Measurements from ENCODE around the gene SMC3.
A peak's percentile ranks its signal among the peaks of the same experiment; 100 is the strongest.

Gene SMC3

DNA sequence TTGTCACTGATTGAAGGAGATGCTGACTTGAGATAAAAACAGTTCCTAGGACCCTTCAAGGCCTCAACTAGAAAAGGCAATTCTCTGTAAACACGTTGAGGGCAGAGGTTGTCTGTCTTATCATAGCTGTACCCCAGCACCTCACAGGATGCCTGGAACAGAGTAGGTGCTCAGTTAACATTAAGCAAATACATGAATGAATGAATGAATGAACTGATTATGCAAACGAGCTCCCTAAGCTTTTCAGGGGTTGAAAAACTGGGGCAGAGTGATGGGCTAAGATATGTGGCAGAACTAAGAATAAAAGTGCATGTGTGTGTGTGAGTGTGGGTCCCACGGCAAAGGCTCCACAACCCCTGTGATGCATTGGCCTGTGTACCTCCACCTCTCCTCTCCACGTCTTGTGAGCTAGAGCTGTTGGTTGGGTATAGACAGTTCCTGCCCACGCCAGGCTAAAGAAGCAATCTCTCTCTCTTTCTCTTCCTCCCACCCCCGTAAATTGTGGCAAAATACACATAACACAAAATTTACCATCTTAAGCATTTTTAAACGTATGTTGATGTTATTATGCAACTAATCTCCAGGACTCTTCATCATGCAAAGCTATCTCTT, 20.9 kb upstream of the SMC3 start:
- no peak for DNase-seq

DNA sequence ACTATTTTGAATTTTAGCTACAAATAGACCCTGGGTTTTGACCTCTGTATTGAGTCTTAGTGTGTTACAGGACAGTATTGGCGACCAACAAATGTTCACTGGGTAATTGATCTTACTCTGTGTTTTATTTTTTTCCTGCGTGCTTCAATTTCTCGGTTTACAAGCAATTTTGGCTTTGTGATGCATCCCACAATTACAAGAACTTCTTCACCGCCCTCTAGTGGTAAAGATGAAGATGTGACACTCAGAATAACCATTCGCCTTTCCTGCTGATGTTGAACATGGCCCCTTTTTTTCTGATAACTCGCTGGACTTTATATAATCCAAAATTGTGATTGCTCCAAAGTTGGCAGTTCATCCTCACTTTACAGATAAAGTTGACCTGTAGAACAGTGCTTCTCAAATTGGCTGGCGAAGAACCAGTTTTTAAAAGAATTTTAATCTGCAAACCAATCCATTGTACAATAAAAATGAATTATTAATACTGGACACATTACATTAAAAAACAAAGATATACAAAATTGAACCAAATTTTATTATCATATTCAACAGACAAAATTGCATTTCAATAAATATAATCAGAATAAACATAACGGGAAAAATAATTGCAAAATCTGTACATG, 20.2 kb upstream of the SMC3 start:
- peak; percentile 44 for DNase-seq

DNA sequence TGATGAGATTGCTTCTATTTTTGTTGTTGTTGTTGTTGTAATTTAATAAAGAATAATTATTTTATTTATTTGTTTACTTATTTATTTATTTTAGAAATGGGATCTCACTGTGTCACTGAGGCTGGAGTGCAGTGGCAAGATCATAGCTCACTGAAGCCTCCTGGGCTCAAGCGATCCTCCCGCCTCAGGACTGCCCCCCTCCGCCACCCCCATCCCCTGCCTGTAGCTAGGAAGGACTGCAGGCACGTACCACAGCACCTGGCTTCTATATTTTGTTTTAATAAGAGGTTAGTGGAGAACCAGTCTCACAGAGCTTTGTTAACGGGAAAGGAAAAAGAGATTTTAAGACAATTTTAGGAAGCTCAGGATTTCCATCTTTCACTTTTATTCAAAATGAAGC, 19.5 kb upstream of the SMC3 start:
- DNase-seq, result no peak

DNA sequence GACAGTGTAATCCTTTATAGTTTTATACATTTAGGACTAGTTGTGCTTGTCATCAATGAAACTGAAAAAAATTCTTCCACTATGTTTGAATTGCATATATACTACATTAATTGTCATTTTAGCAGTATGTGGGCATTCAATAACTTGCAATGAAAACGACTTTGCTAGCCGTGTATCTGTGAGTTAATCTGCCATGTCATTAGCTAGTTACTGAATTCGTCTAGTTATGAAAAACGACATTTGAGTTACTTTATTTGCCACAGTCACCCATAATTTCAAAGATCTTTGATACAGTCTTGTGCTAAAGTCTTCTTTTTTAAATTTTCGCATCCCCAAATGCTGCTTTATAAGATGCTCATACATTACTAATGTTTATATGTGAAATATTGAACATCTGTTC, 18.3 kb upstream of the SMC3 start:
- no peak for DNase-seq

DNA sequence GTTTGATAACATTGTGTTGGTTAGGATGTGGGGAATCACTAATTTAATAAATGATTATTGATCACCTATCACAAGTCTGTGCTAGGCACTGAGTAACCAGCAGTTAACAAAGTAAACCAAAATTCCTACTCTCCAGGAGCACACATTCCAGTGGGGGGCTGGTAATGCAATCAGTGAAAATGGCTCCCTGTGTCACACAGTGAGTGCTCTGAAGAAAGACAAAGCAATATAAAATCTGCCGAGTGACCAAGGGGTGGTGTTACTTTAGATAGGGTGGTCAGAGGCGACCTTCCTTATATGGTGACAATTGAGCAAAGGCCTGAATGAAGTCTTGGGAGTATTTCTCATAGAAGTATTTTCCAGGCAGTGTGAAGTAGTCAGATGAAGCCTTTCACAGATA, 13.6 kb upstream of the SMC3 start:
- DNase-seq, result no peak

DNA sequence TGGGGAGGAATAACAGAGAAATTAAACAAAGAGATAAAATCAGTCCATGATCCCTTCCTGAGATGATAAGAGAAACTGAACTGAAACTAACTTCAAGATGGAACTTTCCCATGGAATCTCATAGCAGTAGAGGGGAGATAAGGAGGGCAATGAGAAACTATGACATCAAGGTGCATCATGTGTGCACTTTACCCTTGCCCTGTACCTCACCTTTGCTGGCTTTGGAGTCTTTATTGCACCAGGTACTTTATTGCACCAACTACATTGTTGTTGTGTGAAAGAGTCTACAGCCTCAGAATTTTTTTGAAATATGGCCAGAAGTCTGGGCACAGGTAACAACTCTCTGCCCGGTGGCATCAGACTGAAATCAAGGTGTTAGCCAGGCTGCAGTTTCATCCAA, 11.2 kb upstream of the SMC3 start:
- no peak for DNase-seq

DNA sequence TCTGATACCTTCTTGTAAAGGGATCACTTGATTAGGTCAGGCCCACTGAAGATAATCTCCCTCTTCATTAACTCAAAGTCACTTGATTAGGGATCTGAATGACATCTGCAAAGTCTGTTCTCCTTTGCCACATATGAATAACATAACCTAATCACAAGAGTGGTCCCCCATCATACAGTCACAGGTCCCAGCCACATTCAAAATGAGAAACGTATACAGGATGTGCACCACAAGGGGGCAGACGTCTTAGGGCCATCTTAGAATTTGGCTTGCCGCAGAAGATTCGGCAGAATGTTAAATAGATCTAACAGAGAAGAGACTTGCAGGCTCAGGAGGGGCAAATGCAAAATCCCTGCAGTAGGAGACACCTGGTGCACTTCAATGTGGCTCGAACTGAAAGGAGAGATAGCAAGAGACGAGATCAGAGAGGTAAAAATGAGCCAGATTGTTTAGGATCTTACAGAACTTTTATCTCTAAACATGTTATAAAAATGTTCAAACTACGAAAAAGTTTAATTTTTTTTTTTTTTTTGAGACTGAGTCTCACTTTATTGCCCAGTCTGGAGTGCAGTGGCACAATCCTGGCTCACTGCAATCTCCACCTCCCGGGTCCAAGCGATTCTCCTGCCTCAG, 10.4 kb upstream of the SMC3 start:
- DNase-seq, result no peak

DNA sequence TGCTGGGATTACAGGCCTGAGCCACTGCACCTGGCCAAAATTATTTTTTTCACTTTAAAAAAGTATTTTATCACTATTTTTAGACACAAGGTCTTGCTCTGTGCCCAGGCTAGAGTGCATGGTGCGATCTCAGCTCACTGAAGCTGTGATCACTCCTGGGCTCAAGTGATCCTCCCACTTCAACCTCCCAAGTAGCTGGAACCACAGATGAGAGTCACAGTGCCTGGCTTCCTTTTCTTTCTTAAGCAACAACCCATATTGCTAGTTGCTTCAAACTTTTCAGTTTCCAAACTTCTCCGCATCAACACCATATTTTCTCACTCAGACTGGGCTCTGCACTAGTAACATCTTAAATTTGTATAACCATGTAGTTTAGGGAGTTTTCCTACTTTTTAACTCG, 9.5 kb upstream of the SMC3 start:
- no peak for DNase-seq

DNA sequence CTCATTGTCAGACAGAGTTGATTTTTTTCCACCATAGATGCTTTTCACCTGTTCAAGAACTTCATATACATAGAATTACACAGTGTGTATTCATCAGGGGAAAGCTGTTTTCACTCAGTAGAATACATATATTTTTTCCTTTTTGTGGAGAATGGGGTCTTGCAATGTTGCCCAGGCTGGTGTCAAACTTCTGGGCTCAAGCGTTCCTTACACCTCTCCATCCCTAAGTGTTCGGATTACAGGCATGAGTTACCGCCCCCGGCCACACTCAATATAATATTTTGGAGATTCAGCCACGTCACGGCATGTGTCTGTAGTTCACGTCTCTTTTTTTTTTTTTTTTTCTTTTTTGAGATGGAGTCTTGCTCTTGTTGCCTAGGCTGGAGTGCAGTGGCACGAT, 7.5 kb upstream of the SMC3 start:
- DNase-seq, result no peak

DNA sequence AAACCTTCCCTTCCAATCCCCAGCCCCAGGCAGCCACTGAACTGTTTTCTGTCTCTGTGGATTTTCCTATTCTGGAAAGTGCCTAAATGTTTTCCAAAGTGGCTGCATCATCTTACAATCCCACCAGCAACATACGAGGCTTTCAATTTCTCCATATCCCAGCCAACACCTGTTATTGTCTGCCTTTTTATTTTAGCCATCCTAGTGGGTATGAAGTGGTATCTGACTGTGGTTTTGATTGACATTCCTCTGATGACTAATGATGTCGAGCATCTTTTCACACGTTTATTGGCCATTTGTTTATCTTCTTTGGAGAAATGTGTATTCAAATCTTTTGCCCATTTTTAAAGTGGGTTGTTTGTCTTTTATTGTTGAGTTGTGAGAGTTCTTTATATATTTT, 6.2 kb upstream of the SMC3 start:
- no peak for DNase-seq

DNA sequence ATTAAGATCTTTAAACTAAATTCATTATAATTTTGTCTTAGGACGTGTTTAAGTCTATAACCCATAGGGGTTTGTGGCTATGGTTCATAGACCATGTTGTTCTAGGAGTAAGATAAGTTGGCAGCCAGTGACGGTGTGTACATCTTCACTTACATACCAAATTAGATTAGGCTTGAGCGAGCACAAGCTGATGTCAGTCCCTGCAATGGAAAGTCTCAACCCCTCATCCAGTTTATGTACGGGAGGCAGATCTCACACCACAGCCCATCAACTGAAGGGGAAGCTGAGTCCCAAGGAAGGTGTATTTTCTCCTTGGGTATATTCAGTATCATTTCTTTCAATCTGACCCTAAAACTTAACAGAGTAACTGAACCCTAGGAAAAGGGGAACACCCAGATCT, 5.1 kb upstream of the SMC3 start:
- DNase-seq, result no peak

DNA sequence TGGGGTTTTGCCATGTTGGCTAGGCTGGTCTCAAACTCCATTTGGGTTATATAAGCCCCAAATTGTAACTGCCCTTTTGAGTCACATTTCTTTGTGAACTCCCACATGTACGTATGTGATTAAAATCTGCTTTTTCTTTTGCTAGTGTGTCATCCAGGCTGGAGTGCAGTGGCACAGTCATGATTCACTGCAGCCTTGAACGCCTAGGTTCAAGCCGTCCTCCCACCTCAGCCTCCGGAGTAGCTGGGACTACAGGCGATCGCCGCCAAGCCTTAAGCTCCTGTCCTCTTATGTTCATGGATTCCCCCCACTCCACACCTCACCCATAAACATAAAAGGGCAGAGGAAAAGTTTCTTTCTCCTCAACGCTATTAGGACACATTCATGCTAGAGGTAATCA, 4.4 kb upstream of the SMC3 start:
- DNase-seq, result no peak

DNA sequence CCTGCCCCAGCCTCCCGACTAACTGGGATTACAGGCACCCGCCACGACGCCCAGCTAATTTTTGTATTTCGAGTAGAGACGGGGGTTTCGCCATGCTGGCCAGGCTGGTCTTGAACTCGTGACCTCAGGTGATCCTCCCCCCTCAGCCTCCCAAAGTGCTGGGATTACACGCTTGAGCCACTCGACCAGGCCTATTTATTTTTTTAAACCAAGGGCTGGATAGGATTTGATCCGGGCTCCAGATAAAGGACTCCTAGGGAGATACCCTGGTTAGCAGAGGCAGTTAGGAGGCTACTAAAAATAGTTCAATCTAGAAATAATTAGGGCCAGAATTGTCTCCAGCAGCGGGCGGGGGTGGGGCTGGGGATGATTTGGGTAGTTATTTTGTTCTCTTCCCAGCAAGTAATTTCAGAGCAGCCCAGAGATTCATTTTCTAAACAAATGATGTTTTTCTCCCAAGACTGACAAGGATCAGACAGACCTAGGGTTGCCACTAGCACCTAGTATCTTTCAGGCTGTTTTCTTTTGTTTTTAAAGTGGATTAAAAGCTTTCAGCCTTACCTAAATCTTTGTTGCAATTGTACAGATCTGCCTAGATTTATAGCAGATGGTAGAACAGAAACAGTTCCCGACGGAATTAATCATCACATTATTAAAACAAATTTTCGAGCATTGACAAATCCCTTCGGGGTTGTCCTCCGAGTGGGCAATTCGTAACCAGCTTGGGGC, 859 bp upstream of the SMC3 start:
- DNase-seq, result no peak

DNA sequence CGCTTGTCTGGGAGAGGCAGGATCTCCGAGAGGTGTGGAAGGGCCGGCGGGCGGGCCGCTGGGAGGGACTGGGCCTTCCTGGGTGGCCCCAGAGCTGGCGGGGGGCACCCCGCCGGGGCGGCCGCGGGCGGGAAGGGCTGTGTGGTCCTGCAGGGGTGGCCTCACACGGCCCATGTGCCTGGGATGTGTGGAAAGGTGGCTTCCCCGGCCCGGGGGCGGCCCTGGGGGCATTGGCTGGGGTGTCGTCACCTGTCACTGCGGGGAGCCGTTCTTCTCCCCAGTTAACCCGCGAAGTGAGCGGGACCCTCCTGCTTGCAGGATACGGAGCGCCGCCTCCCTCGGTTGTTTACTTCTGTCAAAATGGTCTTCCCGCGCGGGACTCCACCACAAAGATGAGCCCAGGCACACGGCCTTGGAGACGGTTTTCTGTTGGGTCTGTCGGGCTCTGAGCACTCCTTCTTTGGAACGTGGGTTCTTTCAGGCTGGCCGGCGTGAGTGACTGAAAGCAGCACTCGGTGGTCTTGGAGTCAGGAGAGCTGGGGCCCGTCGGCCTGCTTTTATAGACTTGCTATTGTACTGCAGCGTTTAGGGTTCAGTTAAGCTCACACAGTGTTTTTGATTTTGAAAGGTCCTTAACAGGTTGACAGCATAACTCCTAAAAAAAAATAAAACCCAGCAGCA, 700 bp downstream of the SMC3 start:
- DNase-seq, result peak; percentile 31

DNA sequence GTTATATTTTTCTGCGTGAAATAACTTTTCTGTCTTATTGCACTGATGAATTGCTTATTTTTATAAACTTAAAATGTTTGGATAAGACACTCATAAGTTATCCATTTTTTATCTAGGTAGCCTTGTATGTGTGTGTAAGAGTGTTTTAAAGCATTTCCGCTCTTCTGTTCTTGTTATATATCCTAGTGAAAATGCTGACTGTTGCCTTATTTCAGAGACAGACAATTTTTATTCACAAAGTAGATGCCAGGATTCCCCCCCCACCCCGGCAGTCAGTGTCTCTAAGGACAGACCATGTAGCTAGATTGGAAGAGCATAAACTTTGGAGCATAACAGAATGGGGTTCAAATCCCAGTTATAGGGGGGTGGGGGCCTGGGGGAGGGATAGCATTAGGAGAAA, 1.6 kb downstream of the SMC3 start:
- DNase-seq, result no peak

DNA sequence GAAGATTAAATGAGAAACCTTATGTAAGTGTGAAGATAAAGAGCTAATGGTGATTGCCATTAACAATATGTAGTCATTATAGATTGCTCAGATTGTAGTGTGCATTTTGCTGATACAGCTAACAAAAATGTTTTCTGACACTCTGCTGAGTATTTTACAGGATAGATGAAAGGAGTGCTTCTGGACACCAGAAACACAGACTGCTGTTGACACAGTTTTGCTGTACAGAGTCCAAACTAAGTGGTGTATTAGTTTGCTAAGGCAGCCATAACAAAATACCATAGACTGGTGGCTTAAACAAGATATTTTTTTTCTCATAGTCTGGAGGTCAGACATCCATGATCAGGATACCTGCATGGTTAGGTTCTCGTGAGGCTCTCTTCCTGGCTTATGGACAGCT, 2.2 kb downstream of the SMC3 start:
- no peak for DNase-seq

DNA sequence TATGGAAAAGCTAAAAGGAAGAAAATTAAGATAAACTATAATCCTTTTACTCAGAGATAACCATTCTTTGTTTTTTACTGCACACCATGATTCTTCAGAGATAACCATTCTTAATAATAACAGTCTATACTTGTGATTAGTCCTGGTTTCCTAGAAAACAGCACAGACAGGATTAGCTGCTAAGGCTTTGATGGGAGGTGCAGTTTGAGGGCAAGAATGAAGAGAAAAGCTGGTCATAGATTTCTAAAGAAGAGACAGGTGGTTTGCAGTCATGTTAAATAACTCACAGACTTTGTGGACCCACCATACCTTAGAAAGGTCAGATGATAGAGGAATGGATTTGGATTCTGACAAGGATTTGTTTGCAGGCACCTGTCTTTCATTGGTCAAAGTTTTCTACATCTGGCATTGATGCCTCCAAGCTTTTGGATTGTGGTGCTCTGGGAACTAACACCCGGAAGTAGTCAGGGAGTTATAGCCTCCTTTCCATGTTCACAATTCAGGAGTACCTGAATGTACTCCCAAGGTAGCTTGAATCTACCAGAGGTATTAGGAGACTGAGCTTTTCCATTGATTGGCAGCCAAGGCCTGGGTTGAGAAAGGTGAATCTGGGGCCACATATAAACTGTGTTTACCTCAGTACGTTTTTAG, 3.7 kb downstream of the SMC3 start:
- no peak for DNase-seq

DNA sequence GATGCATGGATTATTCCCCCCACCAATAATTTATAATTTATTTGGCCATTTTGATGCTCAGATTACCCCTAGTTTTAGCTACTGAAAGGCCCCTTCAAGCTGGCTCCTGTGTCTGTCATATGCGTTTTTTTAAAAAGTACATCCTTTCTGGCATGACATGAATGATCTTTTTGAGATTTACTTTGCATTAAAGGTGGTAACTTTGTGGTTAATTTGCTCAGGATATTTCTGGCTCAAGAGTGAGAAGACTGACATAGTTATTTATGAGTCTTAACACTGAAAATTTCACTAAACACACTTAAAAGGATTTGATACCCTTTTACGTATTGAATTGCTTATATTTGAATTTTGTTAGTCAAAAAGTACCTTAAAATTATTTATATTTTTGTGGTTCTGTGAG, 5.4 kb downstream of the SMC3 start:
- DNase-seq, result no peak

DNA sequence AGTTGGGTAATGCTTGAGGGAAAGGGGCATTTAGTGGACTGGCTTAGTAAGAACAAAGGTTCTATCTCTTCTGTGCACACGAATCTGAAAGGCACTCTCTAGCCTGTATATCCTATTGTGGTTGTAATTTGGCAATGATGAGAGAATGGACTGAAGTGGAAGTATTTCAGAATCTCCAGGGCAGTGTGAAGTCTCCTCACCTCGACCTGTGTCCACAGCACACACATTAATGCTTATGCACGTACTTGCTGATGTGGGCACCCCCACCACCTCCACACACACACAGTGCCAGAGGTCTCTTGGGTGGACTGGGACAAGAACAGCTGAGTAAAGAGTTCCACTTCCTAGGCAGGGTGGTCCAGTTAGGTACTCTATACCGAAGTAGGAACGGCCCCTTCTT, 6.9 kb downstream of the SMC3 start:
- no peak for DNase-seq

DNA sequence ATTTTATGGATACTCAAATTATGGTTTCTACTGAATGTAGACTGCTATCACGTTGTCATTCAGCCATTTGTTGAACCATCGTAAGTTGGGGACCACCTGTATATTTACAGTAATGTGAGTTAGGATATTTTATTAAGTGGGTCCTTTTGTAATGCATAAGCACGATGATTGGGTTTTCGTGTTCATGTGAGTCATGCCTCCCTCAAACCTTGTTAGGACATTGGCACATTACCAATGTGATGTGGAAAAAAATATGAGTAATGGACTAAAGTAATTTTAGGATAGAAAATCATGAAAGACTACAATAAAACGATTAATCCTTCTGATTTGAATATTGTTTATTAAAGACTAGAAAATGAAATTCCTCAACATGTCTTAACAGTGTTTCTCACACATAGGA, 8.7 kb downstream of the SMC3 start:
- DNase-seq, result no peak

DNA sequence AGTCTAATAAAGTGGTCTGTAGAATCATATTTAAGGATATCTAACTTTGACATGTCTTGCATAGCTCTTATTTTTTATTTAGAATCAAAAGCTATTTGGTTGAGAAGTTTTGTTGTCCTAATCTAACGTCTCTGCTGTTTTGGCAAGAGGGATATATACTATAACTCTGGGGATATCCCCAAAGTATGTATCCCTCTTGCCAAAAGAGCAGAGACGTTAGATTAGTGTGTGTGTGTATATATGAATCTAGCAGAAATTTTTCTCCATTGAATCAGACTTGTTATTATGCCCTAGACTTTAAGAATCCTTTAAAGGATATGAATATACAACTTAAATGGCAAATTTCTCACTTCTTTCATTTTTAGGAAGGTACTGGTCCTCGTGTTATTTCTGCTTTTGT, 9.6 kb downstream of the SMC3 start:
- no peak for DNase-seq

DNA sequence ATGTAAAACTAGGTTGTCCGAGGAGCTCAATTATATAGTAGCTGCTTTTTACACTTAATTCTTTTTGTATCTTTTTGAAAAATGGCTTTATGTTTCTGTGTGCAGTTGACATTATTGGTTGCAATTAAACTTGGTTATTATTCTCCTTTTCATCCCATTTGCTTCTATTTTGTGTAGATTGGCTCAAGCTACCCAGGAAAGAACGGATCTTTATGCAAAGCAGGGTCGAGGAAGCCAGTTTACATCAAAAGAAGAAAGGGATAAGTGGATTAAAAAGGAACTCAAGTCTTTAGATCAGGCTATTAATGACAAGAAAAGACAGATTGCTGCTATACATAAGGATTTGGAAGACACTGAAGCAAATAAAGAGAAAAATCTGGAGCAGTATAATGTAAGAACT, 16.5 kb downstream of the SMC3 start:
- no peak for DNase-seq

DNA sequence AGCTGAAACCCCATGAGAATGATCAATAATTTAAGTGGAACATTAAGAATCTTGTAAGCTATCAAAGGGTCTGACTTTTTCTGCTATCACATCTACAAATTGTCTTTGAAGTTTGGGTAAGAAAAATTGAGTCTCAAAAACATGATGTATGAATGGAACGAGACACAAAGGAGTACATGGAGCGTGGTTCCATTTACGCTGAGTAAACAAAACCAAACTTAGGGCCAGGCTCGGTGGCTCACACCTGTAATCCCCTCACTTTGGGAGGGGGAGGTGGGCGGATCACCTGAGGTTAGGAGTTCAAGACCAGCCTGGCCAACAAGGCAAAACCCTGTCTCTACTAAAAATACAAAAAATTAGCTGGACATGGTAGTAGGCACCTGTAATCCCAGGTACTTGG, 24.3 kb downstream of the SMC3 start:
- no peak for DNase-seq

Measured in NCI-H345 (cell line).